ENCODE measurements around the gene MRPS23.

Gene MRPS23

DNA sequence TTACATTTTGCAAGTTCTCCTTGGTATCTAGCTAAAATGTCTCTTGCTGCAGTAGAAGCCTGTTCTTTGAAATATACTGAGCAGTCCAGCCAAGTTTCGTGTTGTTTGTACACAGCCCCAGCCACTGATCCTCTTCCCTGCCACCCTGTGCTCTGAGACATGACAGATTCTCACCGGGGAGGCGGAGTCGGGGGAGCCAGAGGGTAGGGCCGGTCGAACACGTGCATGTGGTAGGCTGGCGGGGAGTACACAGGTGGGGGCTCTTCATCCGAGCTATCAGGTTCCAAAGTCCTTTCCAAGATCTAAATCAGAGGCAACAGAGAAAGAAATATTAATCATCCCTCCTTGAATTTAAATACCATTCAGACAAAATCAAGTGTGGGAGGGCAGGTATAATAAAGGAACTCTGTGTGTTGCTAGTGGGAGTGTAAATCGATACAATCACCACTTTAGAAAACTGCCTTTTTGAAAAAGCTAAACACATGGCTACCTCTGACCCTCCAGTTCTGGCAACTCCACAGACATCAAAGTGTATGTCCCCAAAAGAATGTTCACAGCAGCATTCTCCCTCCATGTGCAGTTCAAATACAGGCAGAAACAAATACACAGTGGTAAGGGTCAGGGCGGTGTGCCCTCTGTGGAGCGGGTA, 29.7 kb upstream of the MRPS23 start:
- no peak for DNase-seq (ENCODE audit: extremely low read depth in 1 of 2, low read depth in 1 of 2)

DNA sequence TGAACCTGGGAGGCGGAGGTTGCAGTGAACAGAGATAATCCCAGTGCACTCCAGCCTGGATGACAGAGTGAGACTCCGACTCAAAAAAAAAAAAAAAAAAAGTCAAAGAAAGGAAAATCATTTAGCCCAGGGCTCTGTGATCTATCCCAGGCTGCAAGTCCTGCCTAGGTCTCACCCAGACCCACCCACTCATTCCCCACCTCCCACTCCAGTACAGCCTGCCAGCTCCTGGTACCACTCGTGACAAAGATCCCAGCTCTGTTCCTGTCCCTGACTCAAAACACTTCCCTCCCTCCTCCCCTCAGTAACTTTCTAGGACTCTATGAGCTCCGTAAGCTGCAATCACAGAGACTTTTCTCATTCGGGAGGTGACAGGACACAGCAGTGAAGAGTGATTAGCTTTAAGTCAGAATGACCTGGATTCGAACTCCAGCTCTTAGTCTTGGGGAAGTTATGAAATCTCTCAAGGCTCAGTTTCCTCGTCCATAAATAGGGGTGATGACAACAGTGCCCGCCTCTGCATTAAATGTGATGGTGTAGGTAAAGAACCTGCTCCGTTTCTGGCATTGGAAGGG, 28.0 kb upstream of the MRPS23 start:
- no peak for DNase-seq (ENCODE audit: extremely low read depth in 1 of 2, low read depth in 1 of 2)

DNA sequence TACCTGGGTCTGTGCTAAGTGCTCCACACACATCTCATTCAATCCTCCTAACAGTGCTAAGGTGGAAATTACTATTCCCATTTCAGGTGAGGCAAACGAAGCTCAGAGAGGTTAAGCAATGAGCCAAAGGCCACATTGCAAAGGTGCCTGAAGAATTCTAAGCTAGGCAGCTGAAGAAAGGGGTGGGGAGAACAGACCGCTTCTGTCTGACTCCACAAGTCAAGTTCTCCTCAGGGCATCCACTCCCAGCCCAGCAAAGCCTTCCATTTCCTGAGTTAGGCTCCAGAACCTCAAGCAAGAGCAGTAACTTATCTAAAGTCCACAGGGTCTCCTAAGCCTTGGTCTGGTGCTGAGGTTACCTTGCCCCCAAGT, 27.0 kb upstream of the MRPS23 start:
- no peak for DNase-seq (ENCODE audit: extremely low read depth in 1 of 2, low read depth in 1 of 2)

DNA sequence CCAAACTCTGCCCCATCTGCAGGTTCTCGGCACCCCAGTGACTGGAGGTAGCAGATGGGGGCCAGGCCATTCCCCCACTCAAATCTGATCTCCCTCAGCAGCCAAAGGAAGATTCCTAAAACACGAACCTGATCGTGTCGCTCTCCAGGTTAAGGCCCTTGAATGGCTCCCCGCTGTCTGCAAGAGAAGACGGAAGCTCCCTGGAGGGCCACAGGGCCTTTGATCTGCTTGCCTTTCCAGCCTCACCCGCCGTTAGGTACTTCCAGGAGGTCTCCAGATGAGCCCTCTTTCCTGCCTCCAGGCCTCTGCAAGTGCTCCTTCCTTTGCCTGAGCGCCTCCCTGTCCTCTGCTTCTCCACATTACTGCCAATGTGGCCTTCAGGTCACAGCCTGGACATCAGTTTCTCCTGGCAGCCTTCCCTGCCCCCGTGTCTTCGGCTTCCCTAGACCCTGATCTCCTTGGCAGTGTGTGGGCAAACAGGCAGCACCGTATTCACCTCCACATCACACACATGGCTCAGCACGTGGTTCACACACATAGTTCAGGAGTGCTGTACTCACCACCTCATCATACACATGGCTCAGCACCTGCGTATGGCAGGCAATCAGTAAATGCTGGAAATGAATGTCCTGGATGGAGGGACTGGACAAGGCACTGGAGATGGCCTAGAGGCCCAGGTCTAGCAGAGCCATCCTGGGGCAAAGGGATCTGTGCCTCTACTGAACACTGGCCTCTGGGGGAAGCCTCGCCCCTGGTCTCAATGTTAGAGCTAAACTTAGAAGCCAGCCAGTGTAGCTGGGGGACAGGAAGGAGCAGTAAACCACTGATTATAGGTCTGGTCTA, 26.4 kb upstream of the MRPS23 start:
- DNase-seq (ENCODE audit: extremely low read depth in 1 of 2, low read depth in 1 of 2) = no peak

DNA sequence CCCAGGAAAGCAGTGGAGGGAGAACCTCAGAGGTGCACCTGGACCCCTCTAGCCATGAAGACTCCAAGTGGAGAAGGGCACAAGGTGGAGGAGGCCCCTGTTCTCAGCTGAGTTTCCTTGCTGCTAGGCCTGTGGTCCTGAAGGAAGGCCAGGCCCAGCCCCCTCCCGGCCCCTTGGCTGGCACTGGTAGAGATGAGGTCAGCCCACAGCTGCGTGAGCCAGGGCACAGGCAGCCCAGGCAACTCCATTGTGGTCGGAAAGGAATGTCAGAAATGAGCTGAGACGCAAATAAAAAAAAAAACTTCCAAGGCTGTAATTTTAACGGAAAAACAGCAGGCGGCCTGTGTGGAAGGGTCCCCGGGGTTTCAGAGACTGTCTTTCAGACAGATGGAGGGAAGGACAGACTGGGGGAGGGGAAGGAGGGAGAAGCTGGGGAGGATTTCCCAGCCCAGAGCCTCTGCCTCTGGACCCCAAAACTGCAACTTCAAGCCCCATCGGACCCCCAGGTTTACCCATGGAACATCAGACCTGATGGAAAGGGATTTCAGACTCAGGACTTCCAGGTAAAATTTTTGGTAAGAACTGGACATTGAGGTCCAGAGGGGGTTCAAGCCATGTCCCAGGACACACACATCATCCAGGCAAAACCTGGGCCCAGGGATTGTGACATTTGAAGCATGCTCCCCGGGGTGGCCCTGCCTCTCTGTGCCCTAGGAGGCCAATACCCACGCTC, 25.6 kb upstream of the MRPS23 start:
- DNase-seq (ENCODE audit: extremely low read depth in 1 of 2, low read depth in 1 of 2) = no peak

DNA sequence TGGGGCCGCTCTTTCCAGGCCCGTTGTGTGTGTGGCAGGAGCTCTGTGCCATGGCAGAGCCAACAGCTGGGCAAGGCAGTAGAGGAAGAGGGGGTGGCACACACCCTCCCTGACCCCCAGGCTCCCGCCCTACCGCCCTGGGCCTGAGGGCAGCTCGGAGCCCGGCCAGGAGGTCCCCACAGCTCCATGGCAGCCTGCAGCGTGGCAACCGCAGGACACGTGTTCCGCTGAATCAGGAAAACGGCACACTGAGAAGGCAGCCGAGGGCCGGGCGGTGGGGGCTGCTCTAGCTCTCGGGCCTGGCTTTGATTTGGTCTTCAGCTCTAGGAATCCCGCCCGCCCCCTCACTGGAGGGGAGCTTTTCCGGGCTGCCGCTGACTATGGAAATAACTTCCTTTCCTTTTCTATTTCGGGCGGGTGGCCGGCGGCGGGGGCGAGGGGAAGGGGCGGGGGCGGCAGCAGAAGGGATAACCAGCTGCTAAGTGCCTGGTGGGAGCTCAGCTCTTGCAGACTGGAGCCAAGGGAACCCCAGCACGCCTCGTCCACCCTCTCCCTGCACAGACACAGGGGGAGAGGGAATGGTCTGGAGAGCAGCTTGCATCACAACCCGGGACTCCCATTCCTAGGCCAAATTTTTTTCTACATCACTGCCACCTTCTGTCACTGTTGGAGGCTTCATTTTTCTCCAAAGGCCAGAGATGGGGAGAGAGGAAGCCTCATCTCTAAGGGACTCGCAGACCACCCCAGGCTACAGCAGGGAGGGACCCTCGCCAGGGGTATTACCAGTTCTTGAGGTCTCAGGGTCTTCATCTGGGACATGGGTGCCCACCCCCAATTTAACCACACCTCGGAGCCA, 24.8 kb upstream of the MRPS23 start:
- no peak for DNase-seq (ENCODE audit: extremely low read depth in 1 of 2, low read depth in 1 of 2)

DNA sequence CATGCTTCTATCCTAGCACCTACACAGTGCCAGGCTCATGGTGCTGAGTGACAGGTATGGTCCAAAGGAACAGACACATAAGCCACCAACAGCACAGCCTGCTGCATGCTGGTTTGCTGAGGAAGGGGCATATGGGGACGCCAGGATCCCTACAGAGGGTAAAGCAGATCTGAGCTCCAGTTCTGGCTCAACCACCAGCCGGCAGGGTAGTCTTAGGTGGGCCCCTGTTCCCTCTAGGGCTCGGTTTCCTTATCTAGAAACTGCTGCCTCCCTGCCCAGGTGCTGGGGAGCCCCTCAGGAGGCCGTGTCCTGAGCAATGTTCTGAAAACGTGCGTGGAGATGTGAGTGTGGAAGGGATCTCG, 24.2 kb upstream of the MRPS23 start:
- no peak for DNase-seq (ENCODE audit: extremely low read depth in 1 of 2, low read depth in 1 of 2)

DNA sequence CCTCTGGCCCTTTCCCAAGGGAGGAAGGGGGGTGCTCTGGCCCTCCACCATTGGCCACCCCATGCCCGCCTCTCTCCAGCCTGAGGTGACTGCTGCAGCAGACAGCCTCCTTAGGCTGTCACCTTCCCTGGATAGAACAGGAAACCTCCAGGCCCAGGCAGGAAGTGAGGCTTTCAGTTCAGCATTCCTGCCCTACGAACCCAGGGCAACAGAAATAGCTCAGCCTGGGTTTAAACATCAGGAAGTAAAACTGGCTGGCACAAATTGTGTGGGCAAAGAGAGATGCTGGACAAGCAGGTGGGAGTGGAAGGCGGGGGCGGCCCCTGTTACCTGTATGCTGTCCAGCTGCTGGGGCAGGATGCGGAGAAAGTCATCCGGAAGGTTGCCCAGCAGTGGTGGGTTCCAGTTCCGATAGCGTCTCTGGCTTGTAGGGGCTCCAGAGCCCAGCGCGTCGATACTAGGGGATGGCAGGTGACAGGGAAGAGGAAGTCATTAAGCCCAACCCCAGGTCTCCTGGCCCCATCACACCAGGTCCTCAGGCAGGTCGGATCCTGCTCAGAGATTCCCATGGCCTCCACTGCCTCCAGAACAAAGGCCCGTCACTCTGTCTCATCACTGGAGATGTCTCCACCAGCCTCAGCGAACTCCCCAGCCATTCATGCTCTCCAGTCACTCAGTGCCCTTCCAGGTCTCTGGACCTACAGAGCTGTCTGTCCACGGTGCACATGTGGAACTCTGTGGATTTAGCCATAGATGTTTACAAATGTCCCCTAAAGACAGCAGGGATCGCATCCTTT, 23.6 kb upstream of the MRPS23 start:
- DNase-seq (ENCODE audit: extremely low read depth in 1 of 2, low read depth in 1 of 2) = no peak

DNA sequence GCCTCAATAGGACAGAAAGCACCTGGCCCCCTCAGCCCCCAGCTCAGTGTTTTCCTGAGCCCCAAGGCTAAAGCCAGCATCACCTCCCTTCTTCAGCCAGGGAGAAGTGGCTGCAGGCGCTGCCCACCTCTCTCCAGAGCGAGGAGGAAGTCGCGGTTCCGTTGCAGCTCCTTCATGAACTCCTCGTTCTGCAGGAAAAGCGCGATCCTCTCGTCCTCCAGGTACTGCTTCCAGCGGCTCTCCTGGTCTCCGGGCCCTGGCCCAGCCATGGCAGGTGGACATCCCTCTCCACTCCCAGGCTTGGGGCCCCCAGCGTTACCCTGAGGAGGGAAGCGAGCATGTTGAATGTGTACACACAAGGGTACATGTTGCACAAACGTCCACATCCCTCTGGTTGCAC, 22.7 kb upstream of the MRPS23 start:
- no peak for DNase-seq (ENCODE audit: extremely low read depth in 1 of 2, low read depth in 1 of 2)

DNA sequence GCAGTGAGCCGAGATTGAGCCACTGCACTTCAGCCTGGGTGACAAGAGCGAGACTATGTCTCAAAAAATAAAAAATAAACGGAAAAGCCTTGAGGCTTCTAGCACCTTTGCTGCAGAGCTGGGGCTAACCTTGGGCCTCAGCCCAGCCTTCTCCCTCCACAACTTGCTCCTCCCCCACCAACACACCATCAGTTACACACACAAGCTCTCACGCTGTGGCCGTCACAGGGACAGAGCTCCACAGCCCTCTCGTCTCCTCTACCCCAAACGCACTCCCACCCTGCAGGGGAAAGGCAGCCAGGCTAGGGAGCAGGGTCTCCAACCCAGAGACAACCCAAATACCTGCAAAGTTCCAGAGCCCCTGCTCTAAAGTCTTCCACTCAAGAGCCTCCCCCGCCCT, 22.0 kb upstream of the MRPS23 start:
- DNase-seq (ENCODE audit: extremely low read depth in 1 of 2, low read depth in 1 of 2) = no peak

DNA sequence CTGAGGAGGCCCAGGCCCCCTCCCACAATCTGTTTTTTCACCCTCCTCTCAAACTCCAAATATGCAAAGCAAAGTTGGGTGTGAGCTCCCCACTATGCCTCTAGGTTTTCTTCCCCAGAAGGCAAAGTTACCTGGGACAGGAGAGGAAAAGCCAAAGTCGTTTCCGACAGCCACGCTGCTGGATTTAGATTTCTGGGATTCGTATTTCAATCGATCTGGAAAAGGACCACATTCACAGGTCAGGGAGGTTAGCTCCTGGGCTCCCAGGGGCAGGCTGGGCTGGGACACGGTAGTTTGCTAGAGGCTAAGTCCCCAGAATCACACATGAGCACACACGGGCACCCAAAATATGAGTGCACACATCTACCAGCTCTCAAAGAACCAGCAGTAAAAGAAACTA, 21.3 kb upstream of the MRPS23 start:
- DNase-seq (ENCODE audit: extremely low read depth in 1 of 2, low read depth in 1 of 2) = no peak

DNA sequence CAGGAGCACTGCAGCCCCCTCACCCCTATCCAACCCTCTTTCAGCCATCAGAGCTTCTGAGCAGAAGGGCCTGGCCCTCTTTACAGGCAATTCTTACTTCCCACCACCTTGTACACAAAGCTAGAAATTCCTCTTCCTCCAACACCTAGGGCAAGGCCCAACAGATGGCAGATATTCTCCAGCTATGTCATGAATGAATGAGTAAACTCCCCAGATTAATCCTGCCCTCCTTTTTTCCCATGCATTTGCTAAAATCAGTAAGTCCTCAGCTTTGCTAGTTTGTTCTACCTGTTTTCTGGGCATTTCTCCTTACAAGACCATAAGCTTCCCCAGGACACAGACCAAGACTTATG, 20.4 kb upstream of the MRPS23 start:
- DNase-seq (ENCODE audit: extremely low read depth in 1 of 2, low read depth in 1 of 2) = no peak

DNA sequence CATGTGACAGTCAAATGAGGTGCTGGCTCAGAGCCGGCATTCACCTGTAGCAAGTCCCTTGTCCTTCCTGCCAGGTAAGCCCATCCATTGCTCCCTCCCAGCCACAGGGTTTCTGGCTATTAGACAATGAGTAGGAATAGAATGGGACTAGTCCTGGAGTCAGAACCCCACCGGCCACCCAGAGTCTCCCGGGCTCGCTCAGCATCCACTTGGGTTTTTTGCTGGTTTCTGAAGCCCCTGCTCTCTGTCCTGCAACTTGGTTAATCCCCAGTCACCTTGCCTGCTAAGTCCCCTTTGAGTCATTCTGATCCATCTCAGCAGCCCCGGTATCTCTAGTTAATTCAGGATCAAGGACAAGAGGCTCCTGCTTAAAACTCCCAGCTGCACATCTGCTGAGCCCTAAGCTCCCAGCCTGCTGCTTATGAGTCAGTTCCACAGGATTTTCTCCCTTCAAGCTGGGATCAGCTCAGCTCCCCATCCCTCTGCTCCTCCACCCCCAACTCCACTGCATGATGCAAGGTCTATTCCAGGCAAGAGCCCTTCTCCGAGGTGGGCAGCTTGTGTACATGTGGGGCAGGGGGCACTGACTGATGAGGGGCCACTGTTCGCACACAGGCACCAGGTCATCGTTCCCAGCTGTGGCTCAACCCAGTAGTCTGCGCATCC, 19.9 kb upstream of the MRPS23 start:
- DNase-seq (ENCODE audit: extremely low read depth in 1 of 2, low read depth in 1 of 2) = no peak

DNA sequence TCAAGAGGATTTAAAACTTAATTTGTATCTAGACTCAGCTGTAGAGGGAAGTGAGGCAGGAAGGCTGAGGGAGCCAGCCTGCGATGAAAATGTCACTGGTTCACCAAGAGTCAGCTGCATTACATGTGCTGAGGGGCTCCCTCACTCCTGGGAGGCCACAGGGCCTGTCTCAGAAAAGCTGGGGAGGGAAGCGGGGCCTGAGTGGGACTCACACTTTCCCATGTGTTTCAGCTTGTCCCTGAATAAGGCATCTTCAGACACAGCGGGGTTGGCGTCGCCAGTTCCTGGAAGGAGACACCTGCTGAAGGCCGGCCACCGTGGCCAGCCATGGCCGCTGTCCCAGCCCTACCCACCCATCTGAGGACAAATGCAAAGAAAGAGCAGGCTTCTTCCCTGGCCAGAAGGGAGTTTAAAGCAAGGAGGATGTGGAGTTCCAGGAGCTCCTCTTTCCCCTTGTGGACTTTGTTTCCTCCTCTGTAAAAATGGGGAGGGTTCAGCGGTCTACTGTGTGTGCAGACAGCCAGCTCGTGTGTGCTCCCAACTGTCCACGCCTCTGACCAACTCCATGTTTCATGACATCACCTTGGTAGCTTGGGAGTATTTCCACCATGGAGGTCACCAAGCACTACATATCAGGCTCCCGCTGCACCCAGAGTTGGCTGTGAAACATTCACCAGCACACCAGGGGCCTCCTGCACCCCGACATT, 19.2 kb upstream of the MRPS23 start:
- no peak for DNase-seq (ENCODE audit: extremely low read depth in 1 of 2, low read depth in 1 of 2)

DNA sequence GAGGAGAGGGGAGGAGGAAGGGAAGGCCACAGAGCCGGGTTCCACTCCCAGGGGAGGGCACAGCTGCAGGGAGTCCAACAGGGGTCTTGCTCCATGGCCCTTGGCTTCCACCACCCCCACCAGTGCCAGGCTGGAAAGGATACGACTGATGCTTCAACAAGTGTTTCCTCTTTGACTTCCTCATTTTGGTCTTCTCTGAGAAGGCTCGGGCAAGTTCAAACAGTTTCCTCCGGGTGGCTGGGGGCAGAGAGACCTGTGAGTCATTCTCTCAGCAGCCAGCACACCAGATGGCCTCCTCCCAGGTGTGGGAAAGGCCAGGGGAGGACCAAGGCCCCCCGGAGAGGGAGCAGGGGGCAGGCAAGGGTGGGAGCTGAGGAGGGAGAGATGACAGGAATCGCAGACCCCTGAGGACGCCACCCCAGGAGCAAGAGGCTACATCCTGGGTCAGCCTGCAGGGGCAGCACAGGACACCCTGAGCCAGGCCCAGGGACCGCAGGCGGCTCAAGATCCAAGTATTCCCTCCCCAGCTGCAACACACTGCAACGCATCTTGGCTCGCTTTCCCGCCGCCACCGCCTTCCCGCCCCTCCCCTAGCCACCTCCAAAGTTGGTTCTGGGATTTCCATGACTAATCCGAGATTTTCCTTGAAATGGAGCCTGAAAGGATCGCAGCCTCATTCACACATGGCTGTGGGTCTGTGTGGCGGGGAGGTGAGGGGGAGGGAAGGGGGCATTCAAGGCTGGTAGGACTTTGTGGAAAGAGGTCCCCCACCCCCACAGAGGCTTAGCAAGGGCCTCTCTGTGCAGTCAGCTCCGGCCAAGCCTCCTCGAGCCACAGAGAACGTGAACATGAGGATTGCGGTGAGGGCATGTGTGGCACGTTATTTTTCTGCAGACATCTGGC, 18.4 kb upstream of the MRPS23 start:
- no peak for DNase-seq (ENCODE audit: extremely low read depth in 1 of 2, low read depth in 1 of 2)

DNA sequence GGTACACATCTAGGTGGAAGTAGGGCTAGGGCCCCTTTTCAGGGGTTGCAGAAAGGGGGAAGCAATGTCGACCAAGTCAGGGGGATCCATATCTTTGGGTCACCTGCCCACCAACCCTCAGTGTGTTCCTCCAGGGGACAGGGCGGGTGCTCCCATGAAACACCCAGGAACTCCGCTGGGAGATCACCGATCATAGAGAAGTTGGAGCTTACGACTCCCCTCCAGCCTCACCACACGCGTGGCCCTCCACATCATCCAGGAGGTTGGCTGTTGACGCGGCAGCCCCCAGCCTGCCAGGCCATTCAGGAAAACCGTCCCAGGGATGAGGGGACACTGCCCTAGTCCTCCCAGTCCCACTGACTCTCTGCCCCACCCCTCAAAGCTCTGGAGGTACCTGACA, 17.3 kb upstream of the MRPS23 start:
- no peak for DNase-seq (ENCODE audit: extremely low read depth in 1 of 2, low read depth in 1 of 2)

DNA sequence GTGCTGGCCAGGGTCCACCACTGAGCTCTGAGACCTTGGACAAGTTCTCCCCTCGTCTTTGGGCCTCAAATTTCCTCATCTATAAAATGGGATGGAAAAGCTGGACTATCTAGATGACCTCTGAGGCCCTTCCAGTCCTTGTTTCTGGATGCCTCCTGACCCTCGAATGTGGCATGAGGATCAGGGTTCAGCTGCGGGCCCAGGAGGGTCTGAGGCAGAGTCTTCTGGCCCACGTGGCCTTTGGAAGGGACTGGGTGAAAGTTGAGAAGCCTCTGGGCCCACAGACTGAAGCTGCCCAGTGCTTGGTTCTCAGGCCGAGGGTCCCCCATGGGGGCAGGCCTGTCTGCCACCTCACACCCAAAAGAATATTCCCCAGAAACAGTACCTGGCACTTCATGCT, 16.9 kb upstream of the MRPS23 start:
- no peak for DNase-seq (ENCODE audit: extremely low read depth in 1 of 2, low read depth in 1 of 2)

DNA sequence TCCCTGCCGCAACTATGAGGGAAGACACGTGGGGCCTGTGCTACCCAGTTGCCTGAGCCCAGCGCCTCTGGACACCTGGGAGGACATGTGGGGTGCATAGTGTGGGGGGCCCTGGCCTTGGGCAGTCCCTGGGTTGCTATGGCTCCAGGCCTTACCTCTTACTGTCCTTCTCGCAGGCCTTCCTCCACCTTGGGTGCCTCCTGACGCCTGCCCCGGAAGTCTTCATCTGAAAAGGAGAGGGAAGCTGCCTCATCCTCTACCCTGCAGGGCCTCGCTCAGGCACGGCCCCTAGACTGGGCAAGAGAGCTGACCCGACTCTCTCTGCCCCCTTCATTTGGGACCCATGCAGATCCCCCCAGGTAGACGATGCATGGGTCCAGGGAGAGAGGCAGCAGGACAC, 16.5 kb upstream of the MRPS23 start:
- DNase-seq (ENCODE audit: extremely low read depth in 1 of 2, low read depth in 1 of 2) = no peak
